Neural progenitor cell (in vitro differentiated cells): ENCODE results near the gene FAT4. TPM values are rescaled to one million over a fixed set of nuclear protein-coding genes. Genes with fewer than 3 reads are reported as not detected.

ENCODE experiments used
- DNase-seq: peaks from one replicate; pipeline ENCODE4 v3.0.0-alpha.2; 2016; ENCODE audit warnings: low spot score
- H2AFZ ChIP-seq: fragments of 200-600 bp; sonication (generic); replicated peaks from 2 replicates; pipeline ENCODE4 v1.6.1; 2016; ENCODE audit warnings: antibody characterized with exemption
- H3F3A ChIP-seq: fragments of 200-600 bp; sonication (generic); 2 replicates; pipeline ENCODE4 v1.6.1; 2016; ENCODE audit warnings: antibody characterized with exemption, low read depth
- H3K27ac ChIP-seq: fragments of 200-600 bp; sonication (generic); 2 replicates; pipeline ENCODE4 v1.5.1; 2016; ENCODE audit warnings: mild to moderate bottlenecking
- H3K27me3 ChIP-seq: fragments of 200-600 bp; sonication (generic); 2 replicates; pipeline ENCODE4 v1.6.1; 2016; ENCODE audit warnings: mild to moderate bottlenecking, moderate library complexity
- H3K36me3 ChIP-seq: fragments of 200-600 bp; sonication (generic); 2 replicates; pipeline ENCODE4 v1.5.1; 2016
- H3K4me1 ChIP-seq: fragments of 200-600 bp; sonication (generic); 2 replicates; pipeline ENCODE4 v1.6.1; 2016; ENCODE audit warnings: mixed run types
- H3K4me2 ChIP-seq: fragments of 200-600 bp; sonication (generic); 2 replicates; pipeline ENCODE4 v1.6.1; 2016
- H3K4me3 ChIP-seq: fragments of 200-600 bp; sonication (generic); 2 replicates; pipeline ENCODE4 v1.5.1; 2016
- H3K79me2 ChIP-seq: fragments of 200-600 bp; sonication (generic); 2 replicates; pipeline ENCODE4 v1.6.1; 2016; ENCODE audit warnings: low read depth
- H3K9ac ChIP-seq: fragments of 200-600 bp; sonication (generic); 2 replicates; pipeline ENCODE4 v1.6.1; 2016
- H3K9me3 ChIP-seq: fragments of 200-600 bp; sonication (generic); 2 replicates; pipeline ENCODE4 v1.5.1; 2016; ENCODE audit warnings: low read depth
- H4K20me1 ChIP-seq: fragments of 200-600 bp; sonication (generic); 2 replicates; pipeline ENCODE4 v1.6.1; 2016; ENCODE audit warnings: low read depth
- H3K27ac Mint-ChIP-seq: 3 replicates; pipeline ENCODE4 v1.8.0; 2021; ENCODE audit warnings: mixed read lengths
- H3K27me3 Mint-ChIP-seq: 2 replicates; pipeline ENCODE4 v1.8.0; 2022; ENCODE audit warnings: low read depth, mild to moderate bottlenecking, inconsistent platforms, moderate library complexity, mixed read lengths; ENCODE audit not compliant: insufficient read depth
- H3K36me3 Mint-ChIP-seq: 3 replicates; pipeline ENCODE4 v1.8.0; 2021; ENCODE audit warnings: mixed read lengths
- H3K4me1 Mint-ChIP-seq: 3 replicates; pipeline ENCODE4 v1.8.0; 2021; ENCODE audit warnings: mixed read lengths
- H3K4me3 Mint-ChIP-seq: 3 replicates; pipeline ENCODE4 v1.8.0; 2021; ENCODE audit warnings: mild to moderate bottlenecking, moderate library complexity, mixed read lengths
- H3K9me3 Mint-ChIP-seq: 3 replicates; pipeline ENCODE4 v1.8.0; 2020; ENCODE audit warnings: mixed read lengths
- EZH2 ChIP-seq: fragments of 200-600 bp; sonication (generic); IDR thresholded peaks from 2 replicates; pipeline ENCODE4 v1.6.1; 2017; ENCODE audit warnings: antibody characterized with exemption, mild to moderate bottlenecking, moderate library complexity
- EZH2phosphoT487 ChIP-seq: fragments of 200-600 bp; sonication (generic); IDR thresholded peaks from 2 replicates; pipeline ENCODE4 v1.6.1; 2017; ENCODE audit warnings: antibody characterized with exemption
- total RNA-seq: library from RNA; depleted of rRNA; stranded (reverse); fragments of >200 nt; gene quantifications from 2 replicates; pipeline ENCODE4 v1.2.3, GENCODE V29; 2015; ENCODE audit warnings: low replicate concordance
- TF ChIP-seq, protein P1 (sequence below): fragments of 200-600 bp; sonication (generic); IDR thresholded peaks from 2 replicates; pipeline ENCODE4 v1.5.1; 2017; ENCODE audit warnings: antibody characterized with exemption, mild to moderate bottlenecking

FAT4 gene
- total RNA-seq, 1 donor from 2014 or later = 8.5 TPM

DNA sequence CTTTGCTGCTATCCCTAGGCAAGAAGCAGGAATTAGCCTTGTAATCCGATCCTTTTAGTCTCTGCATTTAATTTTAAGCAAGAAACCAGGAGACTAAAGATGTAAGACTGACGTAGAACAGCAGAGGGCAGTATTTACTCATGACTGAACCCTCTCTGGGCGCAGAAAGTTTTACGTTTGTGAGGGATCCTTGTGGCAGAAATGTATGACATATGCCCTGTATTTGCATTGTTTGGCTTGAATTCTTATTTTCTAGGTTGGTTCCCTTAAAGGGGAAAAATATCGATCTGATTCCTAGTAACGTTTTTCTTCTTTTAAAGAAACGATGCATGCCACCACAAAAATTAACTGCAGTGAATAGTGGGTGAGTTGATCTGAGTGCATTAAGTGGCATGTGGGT is 1.3 kb upstream of the FAT4 start:
- no peak overlapping the region for H3K9ac ChIP-seq
- Mint-ChIP-seq H3K27ac (no peak overlapping the region), H3K36me3 (peaks cover 10% of the 10 kb centered on the region), H3K4me1 (peaks cover 23% of the 10 kb centered on the region), H3K9me3 (peaks cover 9% of the 10 kb centered on the region), H3K4me3 (peak overlapping the region; percentile 74), H3K27me3 (peaks cover 10% of the 10 kb centered on the region)
- peak overlapping the region; percentile 97 for H3K4me3 ChIP-seq
- H3K4me2 ChIP-seq = peak overlapping the region; percentile 91
- H4K20me1 ChIP-seq = peaks cover 16% of the 10 kb centered on the region
- no peak for TF ChIP-seq EZH2
- TF ChIP-seq, protein P1, sequence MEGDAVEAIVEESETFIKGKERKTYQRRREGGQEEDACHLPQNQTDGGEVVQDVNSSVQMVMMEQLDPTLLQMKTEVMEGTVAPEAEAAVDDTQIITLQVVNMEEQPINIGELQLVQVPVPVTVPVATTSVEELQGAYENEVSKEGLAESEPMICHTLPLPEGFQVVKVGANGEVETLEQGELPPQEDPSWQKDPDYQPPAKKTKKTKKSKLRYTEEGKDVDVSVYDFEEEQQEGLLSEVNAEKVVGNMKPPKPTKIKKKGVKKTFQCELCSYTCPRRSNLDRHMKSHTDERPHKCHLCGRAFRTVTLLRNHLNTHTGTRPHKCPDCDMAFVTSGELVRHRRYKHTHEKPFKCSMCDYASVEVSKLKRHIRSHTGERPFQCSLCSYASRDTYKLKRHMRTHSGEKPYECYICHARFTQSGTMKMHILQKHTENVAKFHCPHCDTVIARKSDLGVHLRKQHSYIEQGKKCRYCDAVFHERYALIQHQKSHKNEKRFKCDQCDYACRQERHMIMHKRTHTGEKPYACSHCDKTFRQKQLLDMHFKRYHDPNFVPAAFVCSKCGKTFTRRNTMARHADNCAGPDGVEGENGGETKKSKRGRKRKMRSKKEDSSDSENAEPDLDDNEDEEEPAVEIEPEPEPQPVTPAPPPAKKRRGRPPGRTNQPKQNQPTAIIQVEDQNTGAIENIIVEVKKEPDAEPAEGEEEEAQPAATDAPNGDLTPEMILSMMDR = peak; percentile 91
- TF ChIP-seq EZH2phosphoT487 = no peak
- peak overlapping the region; percentile 85 for H3K27ac ChIP-seq
- peak; percentile 92 for DNase-seq
- H3K79me2 ChIP-seq = peaks cover 29% of the 10 kb centered on the region
- H3K4me1 ChIP-seq = peaks cover 12% of the 10 kb centered on the region
- no peaks in the 10 kb centered on the region for H3K36me3 ChIP-seq
- H3F3A ChIP-seq = peaks cover 30% of the 10 kb centered on the region
- no peaks in the 10 kb centered on the region for H3K27me3 ChIP-seq
- H3K9me3 ChIP-seq = no peaks in the 10 kb centered on the region
- no peak overlapping the region for H2AFZ ChIP-seq

DNA sequence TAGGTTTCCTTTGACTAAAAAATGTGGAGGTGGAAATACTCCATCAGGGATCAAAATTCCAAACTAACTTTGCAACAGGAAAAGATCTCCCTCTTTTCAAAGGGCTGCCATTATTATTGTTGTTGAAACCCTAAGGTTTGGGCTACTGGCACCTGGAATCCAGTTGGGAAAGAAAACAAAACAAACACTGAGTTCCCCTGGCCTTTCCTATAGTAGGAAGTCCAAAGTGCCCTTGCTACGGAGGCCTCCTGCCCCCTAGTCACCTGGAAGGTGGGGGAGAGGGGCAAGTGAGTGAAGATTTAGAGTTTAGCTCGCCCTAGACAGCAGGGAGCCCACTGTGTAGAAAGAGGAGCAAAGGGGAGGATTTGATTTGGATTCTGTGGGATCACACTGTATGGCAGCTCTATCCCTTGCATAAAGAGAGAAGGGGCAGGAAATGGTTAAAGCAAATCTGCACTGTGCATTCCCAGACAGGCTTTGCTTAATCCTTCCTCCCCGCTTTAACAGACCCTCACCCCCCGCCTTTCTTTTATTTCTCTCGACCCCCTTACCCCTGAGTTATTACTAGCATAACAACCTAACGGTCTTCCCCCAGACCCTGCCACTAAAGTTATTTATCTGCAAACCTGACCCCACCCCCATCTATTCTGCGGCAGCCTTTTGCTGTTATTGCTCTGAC is 627 bp upstream of the FAT4 start:
- Mint-ChIP-seq H3K4me3 (peak overlapping the region; percentile 94), H3K27me3 (peaks cover 10% of the 10 kb centered on the region), H3K36me3 (peaks cover 16% of the 10 kb centered on the region), H3K4me1 (peaks cover 28% of the 10 kb centered on the region), H3K27ac (peak overlapping the region; percentile 83), H3K9me3 (peaks cover 9% of the 10 kb centered on the region)
- peak overlapping the region; percentile 91 for H3K4me2 ChIP-seq
- H3K9me3 ChIP-seq = no peaks in the 10 kb centered on the region
- peak overlapping the region; percentile 97 for H3K4me3 ChIP-seq
- H3K79me2 ChIP-seq = peaks cover 35% of the 10 kb centered on the region
- H3K9ac ChIP-seq = no peak overlapping the region
- peak overlapping the region; percentile 95 for H2AFZ ChIP-seq
- H3K27ac ChIP-seq = peak overlapping the region; percentile 85
- peaks cover 12% of the 10 kb centered on the region for H3K4me1 ChIP-seq
- TF ChIP-seq, protein P1 = no peak
- no peak for TF ChIP-seq EZH2phosphoT487
- TF ChIP-seq EZH2 = no peak
- H3K36me3 ChIP-seq = no peaks in the 10 kb centered on the region
- no peaks in the 10 kb centered on the region for H3K27me3 ChIP-seq
- peaks cover 16% of the 10 kb centered on the region for H4K20me1 ChIP-seq
- peak; percentile 78 for DNase-seq
- peaks cover 30% of the 10 kb centered on the region for H3F3A ChIP-seq

DNA sequence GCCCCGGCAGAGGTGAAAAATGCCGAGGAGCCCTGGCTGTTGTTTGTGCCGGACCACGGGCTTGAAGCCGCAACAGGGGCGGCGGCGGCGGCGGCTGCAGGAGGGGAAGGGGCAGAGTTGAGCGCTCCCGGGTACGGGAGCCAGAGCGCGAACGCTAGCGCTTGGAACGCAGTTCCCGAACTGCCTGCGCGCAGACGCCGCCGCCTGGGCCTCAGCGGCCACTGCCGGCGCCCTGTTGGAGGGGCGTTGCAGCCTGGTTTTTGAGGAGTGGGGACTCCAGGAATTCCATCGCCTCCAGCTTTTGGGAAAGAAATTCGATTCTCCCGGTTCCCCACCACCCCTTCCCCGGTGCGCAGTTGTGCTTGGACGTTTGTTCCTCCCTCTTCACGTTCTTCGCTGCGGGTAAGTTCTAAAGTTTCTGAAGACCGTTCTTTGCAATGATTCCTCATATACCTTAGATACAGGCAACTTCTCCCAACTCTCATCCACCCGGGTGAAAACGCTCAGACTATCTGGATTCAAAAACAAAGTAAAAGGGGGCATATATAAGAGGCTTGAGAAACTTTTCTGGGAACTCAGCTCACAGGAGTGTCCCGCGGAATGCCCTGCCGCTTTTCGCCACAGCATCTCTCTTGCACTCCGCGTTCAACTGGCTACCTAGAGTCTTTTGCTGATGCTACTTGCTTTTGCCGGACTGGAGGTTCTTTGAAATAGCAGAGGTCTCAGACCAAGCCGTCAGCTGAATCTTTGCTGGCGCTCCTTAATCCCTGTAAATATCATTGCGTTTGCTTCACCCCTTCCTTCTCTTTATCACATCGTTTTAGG is 1.0 kb downstream of the FAT4 start:
- H3K4me1 Mint-ChIP-seq = peaks cover 35% of the 10 kb centered on the region
- H3K36me3 ChIP-seq = no peaks in the 10 kb centered on the region
- peaks cover 10% of the 10 kb centered on the region for H3K27me3 Mint-ChIP-seq
- peaks cover under 1% of the 10 kb centered on the region for H3K9me3 Mint-ChIP-seq
- peak; percentile 90 for DNase-seq
- peak overlapping the region; percentile 91 for H3K4me2 ChIP-seq
- H4K20me1 ChIP-seq = peaks cover 16% of the 10 kb centered on the region
- no peaks in the 10 kb centered on the region for H3K9me3 ChIP-seq
- H3K4me3 ChIP-seq = peak overlapping the region; percentile 97
- TF ChIP-seq, protein P1 = peak; percentile 32
- no peak for TF ChIP-seq EZH2phosphoT487
- no peak for TF ChIP-seq EZH2
- peak overlapping the region; percentile 85 for H3K27ac ChIP-seq
- peaks cover 12% of the 10 kb centered on the region for H3K4me1 ChIP-seq
- peak overlapping the region; percentile 94 for H3K4me3 Mint-ChIP-seq
- H3K27me3 ChIP-seq = no peaks in the 10 kb centered on the region
- H3K79me2 ChIP-seq = peaks cover 52% of the 10 kb centered on the region
- H2AFZ ChIP-seq = peak overlapping the region; percentile 95
- peaks cover 30% of the 10 kb centered on the region for H3K36me3 Mint-ChIP-seq
- H3F3A ChIP-seq = peaks cover 30% of the 10 kb centered on the region
- peak overlapping the region; percentile 96 for H3K27ac Mint-ChIP-seq
- H3K9ac ChIP-seq = peak overlapping the region; percentile 30
